Skeletal muscle cell (primary cell): ENCODE data around the gene CAMK2N2.
"Not testable (repeated sequence)": the region's sequence is repeated elsewhere in the genome, so short reads cannot be mapped to it uniquely, and the experiment has no call there.

Experiments used
- DNase-seq: peaks from one replicate; pipeline ENCODE4 v3.0.0-alpha.2; 2010; ENCODE audit warnings: low read depth
- H3K4me3 ChIP-seq: 2 replicates; pipeline ENCODE4 v1.5.1; 2011; ENCODE audit warnings: low read depth, mild to moderate bottlenecking, control low read depth, low read length, moderate library complexity

The CAMK2N2 gene

GRCh38 chr3:184275961-184276910, 14.9 kb upstream of the CAMK2N2 start, which contains the start of gene ECE2:
ECE2 (plus strand) TSS chr3:184276022; CDS start chr3:184276154, 132 bp downstream.
- no peak for DNase-seq
- H3K4me3 ChIP-seq, result no peak within 1 kb of the TSS

GRCh38 chr3:184275381-184275701, 14.0 kb upstream of the CAMK2N2 start:
- H3K4me3 ChIP-seq, result no peak overlapping the region
- DNase-seq, result no peak

- no peak for DNase-seq
- no peak overlapping the region for H3K4me3 ChIP-seq
Measured at GRCh38 chr3:184272269-184272668, 10.9 kb upstream of the CAMK2N2 start.

- H3K4me3 ChIP-seq, DNase-seq: not testable (repeated sequence)
Measured at GRCh38 chr3:184267249-184267648, 5.9 kb upstream of the CAMK2N2 start.

- DNase-seq, result no peak
- H3K4me3 ChIP-seq, result no peak overlapping the region
Measured at GRCh38 chr3:184262764-184263179, 1.4 kb upstream of the CAMK2N2 start.

GRCh38 chr3:184261854-184262763, 756 bp upstream of the CAMK2N2 start:
- DNase-seq, result no peak

GRCh38 chr3:184260724-184261269, 556 bp downstream of the CAMK2N2 start:
- DNase-seq, result no peak
- H3K4me3 ChIP-seq, result peak overlapping the region; percentile 51

More at GRCh38 chr3:184261854-184262763, 756 bp upstream of the CAMK2N2 start:
- peak overlapping the region; percentile 51 for H3K4me3 ChIP-seq

- no peak for DNase-seq
- peak overlapping the region; percentile 51 for H3K4me3 ChIP-seq
Measured at GRCh38 chr3:184259878-184260723, 1.3 kb downstream of the CAMK2N2 start.

GRCh38 chr3:184259396-184259877, 1.9 kb downstream of the CAMK2N2 start:
- no peak overlapping the region for H3K4me3 ChIP-seq

GRCh38 chr3:184258926-184259325, 2.4 kb downstream of the CAMK2N2 start:
- no peak overlapping the region for H3K4me3 ChIP-seq
- no peak for DNase-seq

More at GRCh38 chr3:184259396-184259877, 1.9 kb downstream of the CAMK2N2 start:
- DNase-seq, result no peak

GRCh38 chr3:184257083-184257915, 4.1 kb downstream of the CAMK2N2 start:
- H3K4me3 ChIP-seq, result no peak overlapping the region
- DNase-seq, result no peak

- no peak overlapping the region for H3K4me3 ChIP-seq
- no peak for DNase-seq
Measured at GRCh38 chr3:184255291-184256039, 5.9 kb downstream of the CAMK2N2 start.

GRCh38 chr3:184250167-184250828, 11.1 kb downstream of the CAMK2N2 start:
- peak overlapping the region; percentile 86 for H3K4me3 ChIP-seq
- no peak for DNase-seq

- DNase-seq, result peak; percentile 95
- H3K4me3 ChIP-seq, result peak within 1 kb of the TSS; percentile 86
Measured at GRCh38 chr3:184249412-184250166, 11.8 kb downstream of the CAMK2N2 start, which contains the start of gene EEF1AKMT4. EEF1AKMT4 (plus strand) TSS chr3:184249672; CDS start chr3:184249695, 23 bp downstream.

- DNase-seq, result peak; percentile 60
- peak within 1 kb of the TSS; percentile 86 for H3K4me3 ChIP-seq
Measured at GRCh38 chr3:184248454-184249411, 12.6 kb downstream of the CAMK2N2 start, which contains the start of gene ALG3. ALG3 (minus strand) TSS chr3:184248962; CDS start chr3:184248940, 22 bp downstream.
